Type B pancreatic cell (in vitro differentiated cells): ENCODE results near the gene SPART. TPM values are rescaled to one million over a fixed set of nuclear protein-coding genes. Genes with fewer than 3 reads are reported as not detected.

Experiments used
- DNase-seq: peaks from one replicate; pipeline ENCODE4 v3.0.0; 2021; ENCODE audit warnings: mixed read lengths; ENCODE audit not compliant: unreplicated experiment; ENCODE audit errors: extremely low spot score
- H3K27ac Mint-ChIP-seq: 2 replicates; pipeline ENCODE4 v1.8.0; 2021; ENCODE audit warnings: mild to moderate bottlenecking, mixed read lengths
- H3K27me3 Mint-ChIP-seq: 2 replicates; pipeline ENCODE4 v1.8.0; 2021; ENCODE audit warnings: mixed read lengths
- H3K36me3 Mint-ChIP-seq: 2 replicates; pipeline ENCODE4 v1.8.0; 2021; ENCODE audit warnings: mixed read lengths
- H3K4me1 Mint-ChIP-seq: one replicate; pipeline ENCODE4 v1.8.0; 2021; ENCODE audit warnings: mixed read lengths; ENCODE audit not compliant: unreplicated experiment
- H3K4me3 Mint-ChIP-seq: 2 replicates; pipeline ENCODE4 v1.8.0; 2021; ENCODE audit warnings: mild to moderate bottlenecking, mixed read lengths
- H3K9me3 Mint-ChIP-seq: 2 replicates; pipeline ENCODE4 v1.8.0; 2021; ENCODE audit warnings: mixed read lengths
- CTCF ChIP-seq: fragments of 200-600 bp; sonication (generic); conservative IDR thresholded peaks from 2 replicates; pipeline ENCODE4 v1.5.0; 2021; ENCODE audit warnings: antibody characterized with exemption, mild to moderate bottlenecking
- total RNA-seq: library from RNA; stranded (reverse); gene quantifications from 2 replicates; pipeline ENCODE4 v1.2.1, GENCODE V29; 2021; ENCODE audit warnings: low replicate concordance

Gene SPART
- total RNA-seq, 1 donor from 2014 or later: 67.6 TPM

GRCh38 chr13:36344886-36345437, 1.2 kb downstream of the SPART start:
- Mint-ChIP-seq H3K4me3 (peak overlapping the region; percentile 96), H3K4me1 (peaks cover 24% of the 10 kb centered on the region), H3K27ac (peak overlapping the region; percentile 99), H3K9me3 (no peaks in the 10 kb centered on the region), H3K27me3 (no peaks in the 10 kb centered on the region), H3K36me3 (no peaks in the 10 kb centered on the region)
- no peak for DNase-seq
- no peak for TF ChIP-seq CTCF

- DNase-seq: no peak
- peak overlapping the region; percentile 99 for H3K27ac Mint-ChIP-seq
- peaks cover under 1% of the 10 kb centered on the region for H3K36me3 Mint-ChIP-seq
- no peaks in the 10 kb centered on the region for H3K27me3 Mint-ChIP-seq
- H3K4me3 Mint-ChIP-seq: peak overlapping the region; percentile 96
- H3K9me3 Mint-ChIP-seq: no peaks in the 10 kb centered on the region
- no peak for TF ChIP-seq CTCF
- peaks cover 24% of the 10 kb centered on the region for H3K4me1 Mint-ChIP-seq
Measured at GRCh38 chr13:36344173-36344572, 2.0 kb downstream of the SPART start.

GRCh38 chr13:36343766-36344165, 2.4 kb downstream of the SPART start:
- no peaks in the 10 kb centered on the region for H3K9me3 Mint-ChIP-seq
- no peaks in the 10 kb centered on the region for H3K27me3 Mint-ChIP-seq
- no peak for TF ChIP-seq CTCF
- peaks cover 4% of the 10 kb centered on the region for H3K36me3 Mint-ChIP-seq
- peaks cover 27% of the 10 kb centered on the region for H3K4me1 Mint-ChIP-seq
- H3K27ac Mint-ChIP-seq: peak overlapping the region; percentile 99
- peak overlapping the region; percentile 96 for H3K4me3 Mint-ChIP-seq
- DNase-seq: no peak

- no peak for TF ChIP-seq CTCF
- Mint-ChIP-seq H3K27ac (no peak overlapping the region), H3K4me1 (peaks cover 29% of the 10 kb centered on the region)
Measured at GRCh38 chr13:36342715-36343114, 3.5 kb downstream of the SPART start.

GRCh38 chr13:36341718-36342117, 4.5 kb downstream of the SPART start:
- no peak overlapping the region for H3K27ac Mint-ChIP-seq
- DNase-seq: no peak
- TF ChIP-seq CTCF: no peak
- peaks cover 31% of the 10 kb centered on the region for H3K4me1 Mint-ChIP-seq
- peaks cover 11% of the 10 kb centered on the region for H3K36me3 Mint-ChIP-seq
- H3K27me3 Mint-ChIP-seq: no peaks in the 10 kb centered on the region
- H3K9me3 Mint-ChIP-seq: no peaks in the 10 kb centered on the region
- no peak overlapping the region for H3K4me3 Mint-ChIP-seq

More at GRCh38 chr13:36342715-36343114, 3.5 kb downstream of the SPART start:
- no peaks in the 10 kb centered on the region for H3K9me3 Mint-ChIP-seq
- DNase-seq: no peak
- no peaks in the 10 kb centered on the region for H3K27me3 Mint-ChIP-seq
- H3K4me3 Mint-ChIP-seq: no peak overlapping the region
- peaks cover 6% of the 10 kb centered on the region for H3K36me3 Mint-ChIP-seq
